Keratinocyte (primary cell): ENCODE results near the gene SPATA6L.

Experiments used
- CTCF ChIP-seq, 3 experiments: IDR thresholded peaks in 1 of 3; conservative IDR thresholded peaks in 1 of 3; optimal IDR thresholded peaks in 1 of 3; 2 replicates in 2 of 3; 3 replicates in 1 of 3; pipeline versions ENCODE3 to v1.5.1; 2011; ENCODE audit warnings: low read length in 3 of 3, mild to moderate bottlenecking in 3 of 3, moderate library complexity in 2 of 3, control low read depth in 1 of 3, inconsistent platforms in 1 of 3; ENCODE audit not compliant: insufficient read depth in 2 of 3; ENCODE audit errors: extremely low read depth in 1 of 3
- EZH2 ChIP-seq: IDR thresholded peaks from one replicate; pipeline ENCODE4 v1.6.1; 2012; ENCODE audit warnings: inconsistent platforms, mild to moderate bottlenecking, low read length, moderate library complexity

DNA sequence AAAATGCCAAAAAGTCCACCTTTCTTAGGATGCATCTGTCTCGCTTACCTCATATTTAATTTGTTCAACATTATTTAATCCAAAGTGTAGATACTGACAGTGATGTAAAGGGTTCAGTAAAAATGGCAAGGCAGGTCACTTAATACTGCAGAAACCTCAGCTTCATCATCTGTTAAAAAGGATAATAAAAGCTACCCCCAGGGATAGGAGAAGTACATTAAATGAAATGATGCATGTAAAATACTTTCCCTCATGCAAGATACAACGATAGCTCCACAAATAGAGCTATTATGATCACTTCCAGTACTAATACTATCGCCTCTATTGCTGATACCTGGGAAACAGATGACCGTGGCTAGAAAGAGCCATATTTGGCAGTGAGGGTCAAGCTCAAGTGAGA lies 93.1 kb downstream of the SPATA6L start:
- TF ChIP-seq CTCF (optimal IDR thresholded peaks at IDR 0.05 in 1 of 3, IDR thresholded peaks at IDR 0.05 in 1 of 3, conservative IDR thresholded peaks at IDR 0.05 in 1 of 3; ENCODE audit: extremely low read depth in 1 of 3, insufficient read depth in 2 of 3, low read length in 3 of 3) (no peak), EZH2 (no peak)
